ENCODE results near the gene DDTL. TPM values are rescaled to one million over a fixed set of nuclear protein-coding genes. Genes with fewer than 3 reads are reported as not detected.
A peak's percentile ranks its signal among the peaks of the same experiment; 100 is the strongest.
"Not testable (repeated sequence)": the region's sequence is repeated elsewhere in the genome, so short reads cannot be mapped to it uniquely, and the experiment has no call there.

Gene DDTL
- 0.36 and 0.83 TPM in 2 replicates for total RNA-seq (2012; rRNA removed)
- 1.5 TPM in 2 replicates for polyA plus RNA-seq (2012; rRNA removed)
- 0.32 and 0.93 TPM in 2 replicates for polyA plus RNA-seq (2012; cell fraction: cytosol; rRNA removed)
- 2.6 and 3.0 TPM in 2 replicates for polyA plus RNA-seq (2012; cell fraction: nucleus; rRNA removed; ENCODE audit: low replicate concordance)
- Bru-seq, nascent RNA = percentile 53 among the genes with signal in this experiment
- percentile 49 among the genes with signal in this experiment for BruChase-seq, experiment 1, labeled RNA remaining after a 6-hour chase
- BruChase-seq, experiment 2, labeled RNA remaining after a 2-hour chase = percentile 43 among the genes with signal in this experiment
- long read RNA-seq, partial matches to known transcripts = 1 of 2 reads
- long read RNA-seq, other reads (novel, unspliced or antisense) = 1 of 2 reads

DNA sequence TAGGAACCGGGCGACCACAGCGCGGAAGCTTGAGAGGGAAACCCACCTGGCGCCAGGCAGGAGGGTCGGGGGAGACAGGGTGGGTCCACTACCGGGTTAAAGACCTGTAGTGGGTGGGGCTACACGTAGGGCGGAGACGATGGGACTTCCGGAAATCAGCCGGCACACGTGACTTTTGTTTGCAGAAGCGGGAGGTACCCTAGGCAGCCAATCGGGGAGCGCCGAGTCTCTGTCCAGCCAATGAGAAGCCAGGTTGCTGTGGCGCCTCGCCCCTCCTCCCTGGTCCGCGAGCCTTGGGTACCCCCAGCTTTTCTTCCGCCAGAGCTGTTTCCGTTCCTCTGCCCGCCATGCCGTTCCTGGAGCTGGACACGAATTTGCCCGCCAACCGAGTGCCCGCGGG, at the start of gene DDTL:
Gene DDTL, plus strand, starts transcription at position 321 of the 400 bp plus-strand sequence. Its CDS starts 27 bp downstream, at position 348.
- H3K27ac ChIP-seq (ENCODE audit: insufficient read depth, low read length); H3K9me1 ChIP-seq (ENCODE audit: insufficient read depth, low read length); H3K4ac ChIP-seq (ENCODE audit: low read depth, low read length); H4K91ac ChIP-seq (ENCODE audit: insufficient read depth, low read depth, low read length); H3K18ac ChIP-seq (ENCODE audit: low read depth, low read length); H2BK20ac ChIP-seq (ENCODE audit: low read depth, low read length); H2BK120ac ChIP-seq (ENCODE audit: low read depth, low read length); H3K9ac ChIP-seq (ENCODE audit: low read depth, low read length); H3K4me3 ChIP-seq (ENCODE audit: insufficient read depth, low read depth, low read length); H3K27me3 ChIP-seq (ENCODE audit: control insufficient read depth, insufficient read depth, low read length); H2BK5ac ChIP-seq (ENCODE audit: low read depth, low read length, poor library complexity, severe bottlenecking); H3K56ac ChIP-seq (ENCODE audit: extremely low read depth, insufficient read depth, low read length); dilution Hi-C loops (cut with HindIII; ENCODE audit: low sequenced_read_pairs, unreplicated experiment); in situ Hi-C loops (cut with MboI; ENCODE audit: low sequenced_read_pairs); H2AFZ ChIP-seq (replicated peaks; ENCODE audit: low read length, poor library complexity); H4K5ac ChIP-seq (ENCODE audit: low read depth, low read length); DNase-seq; H3K9me3 ChIP-seq (ENCODE audit: control insufficient read depth, insufficient read depth, low read length); BruUV-seq (replicated peaks); H3K4me2 ChIP-seq (ENCODE audit: low read depth, low read length); H4K20me1 ChIP-seq (ENCODE audit: insufficient read depth, low read length); H3K4me1 ChIP-seq (ENCODE audit: control insufficient read depth, insufficient read depth, low read length); H2AK9ac ChIP-seq (replicated peaks; ENCODE audit: low read depth, low read length, poor library complexity); H2AK5ac ChIP-seq (ENCODE audit: low read depth, low read length); POLR2A ChIA-PET (ENCODE audit: unreplicated experiment); H2BK15ac ChIP-seq (ENCODE audit: low read depth, low read length); CTCF ChIA-PET; H3K14ac ChIP-seq (replicated peaks; ENCODE audit: low read depth, low read length); H3K23ac ChIP-seq (ENCODE audit: low read depth, low read length); intact Hi-C loops (cut with micrococcal nuclease): not testable (repeated sequence)
- ATAC-seq (ENCODE audit: low read depth) = peak; percentile 94
- peaks cover 17% of the 10 kb centered on the region for H3K36me3 ChIP-seq (ENCODE audit: control insufficient read depth, insufficient read depth, low read length)
- peak within 1 kb of the TSS in 1 of 2 experiments; percentile 25; a peak in 1 of 4 replicates for H4K8ac ChIP-seq (ENCODE audit: low read depth in 2 of 2, low read length in 2 of 2)
- peaks cover 9 to 23% of the 10 kb centered on the region in 2 experiments for H3K79me1 ChIP-seq (ENCODE audit: low read depth in 1 of 2, low read length in 2 of 2)
- no CpG with 5 or more reads among the region's 30 CpGs for whole genome bisulfite sequencing, 2 experiments (ENCODE audit: extremely low coverage in 2 of 2, insufficient read length in 1 of 2)

Measured in IMR-90 (cell line).